H1 (cell line): ENCODE data around the gene SOBP. TPM values are rescaled to one million over a fixed set of nuclear protein-coding genes. Genes with fewer than 3 reads are reported as not detected.

Source experiments
- CTCF ChIA-PET: fragments of 300-600 bp; sonication (Branson Sonifier 250); formaldehyde crosslinking; loops from one replicate; lab custom pipeline; 2021; ENCODE audit not compliant: partially characterized antibody; lab: Charles Lee
- POLR2A ChIA-PET: fragments of 300-600 bp; sonication (Branson Sonifier 250); formaldehyde crosslinking; loops from one replicate; lab custom pipeline; 2021; ENCODE audit warnings: inconsistent platforms; ENCODE audit not compliant: partially characterized antibody; lab: Charles Lee
- DNase-seq, 2 experiments: peaks; one replicate each; pipeline versions ENCODE4 v3.0.0 to v3.0.0-alpha.2; 2010 to 2022; ENCODE audit warnings: low spot score in 2 of 2, low read depth in 1 of 2, mixed read lengths in 1 of 2
- FAIRE-seq: peaks from 2 replicates; lab custom pipeline; 2011; peaks lifted over from hg19 to GRCh38; lab: Jason Lieb, UNC
- H2AFZ ChIP-seq: 2 replicates; pipeline ENCODE4 v1.8.1; 2012; ENCODE audit warnings: low read length, inconsistent platforms
- H2AK5ac ChIP-seq: 2 replicates; pipeline ENCODE4 v1.6.1; 2013; ENCODE audit warnings: low read depth, low read length
- H2BK120ac ChIP-seq: replicated peaks from 2 replicates; pipeline ENCODE3; 2013; ENCODE audit warnings: low read depth, low read length, inconsistent platforms
- H2BK12ac ChIP-seq: 2 replicates; pipeline ENCODE4 v1.6.1; 2013; ENCODE audit warnings: low read depth, low read length
- H2BK15ac ChIP-seq: 2 replicates; pipeline ENCODE4 v1.6.1; 2013; ENCODE audit warnings: low read length
- H2BK20ac ChIP-seq: 2 replicates; pipeline ENCODE4 v1.6.1; 2013; ENCODE audit warnings: low read length
- H2BK5ac ChIP-seq: 2 replicates; pipeline ENCODE4 v1.6.1; 2013; ENCODE audit warnings: low read depth, low read length
- H3K14ac ChIP-seq: 2 replicates; pipeline ENCODE4 v1.6.1; 2013; ENCODE audit warnings: inconsistent platforms; ENCODE audit not compliant: insufficient read length
- H3K18ac ChIP-seq: 2 replicates; pipeline ENCODE4 v1.6.1; 2013; ENCODE audit warnings: low read length; ENCODE audit errors: extremely low read depth
- H3K23ac ChIP-seq: 2 replicates; pipeline ENCODE4 v1.6.1; 2013; ENCODE audit warnings: inconsistent platforms; ENCODE audit not compliant: insufficient read length
- H3K23me2 ChIP-seq: 2 replicates; pipeline ENCODE4 v1.6.1; 2013; ENCODE audit warnings: low read depth, low read length
- H3K27ac ChIP-seq: 2 replicates; pipeline ENCODE4 v1.6.1; 2011; ENCODE audit warnings: low read depth, low read length, inconsistent platforms
- H3K27me3 ChIP-seq, 4 experiments: replicated peaks in 1 of 4; 1 replicate in 1 of 4; 2 replicates in 3 of 4; pipeline versions ENCODE4 v1.6.1 to v1.8.1; 2011 to 2013; ENCODE audit warnings: low read length in 3 of 4, mild to moderate bottlenecking in 3 of 4, inconsistent platforms in 2 of 4, mixed read lengths in 2 of 4, moderate library complexity in 1 of 4; ENCODE audit not compliant: control insufficient read depth in 3 of 4, insufficient read depth in 3 of 4; ENCODE audit errors: extremely low read depth in 1 of 4
- H3K36me3 ChIP-seq, 4 experiments: 2 replicates each; pipeline versions ENCODE4 v1.6.1 to v1.8.1; 2011 to 2013; ENCODE audit warnings: mild to moderate bottlenecking in 4 of 4, low read length in 3 of 4, moderate library complexity in 2 of 4, control low read depth in 1 of 4, inconsistent platforms in 1 of 4; ENCODE audit not compliant: insufficient read depth in 4 of 4, control insufficient read depth in 2 of 4
- H3K4ac ChIP-seq: replicated peaks from 2 replicates; pipeline ENCODE3; 2013; ENCODE audit warnings: low read length, low read depth, mixed read lengths, inconsistent platforms; ENCODE audit not compliant: insufficient read length
- H3K4me1 ChIP-seq, 4 experiments: replicated peaks in 1 of 4; 1 replicate in 1 of 4; 2 replicates in 3 of 4; pipeline versions ENCODE4 v1.6.1 to v1.8.1; 2011 to 2013; ENCODE audit warnings: low read length in 3 of 4, inconsistent platforms in 2 of 4, mixed read lengths in 1 of 4; ENCODE audit not compliant: insufficient read depth in 4 of 4, control insufficient read depth in 3 of 4
- H3K4me2 ChIP-seq, 2 experiments: 2 replicates each; pipeline versions ENCODE4 v1.6.1 to v1.8.1; 2011 to 2013; ENCODE audit warnings: low read depth in 2 of 2, low read length in 2 of 2, control low read depth in 1 of 2, inconsistent platforms in 1 of 2, mild to moderate bottlenecking in 1 of 2; ENCODE audit not compliant: insufficient read depth in 1 of 2
- H3K4me3 ChIP-seq, 4 experiments: fragments of 200-600, 300-600 bp in 1 of 4; sonication (generic), shearing (Covaris generic), sonication (Bioruptor Twin) in 1 of 4; 2 replicates each; pipeline versions ENCODE4 v1.5.1 to v1.8.1; 2011 to 2016; ENCODE audit warnings: low read length in 4 of 4, low read depth in 3 of 4, control low read depth in 2 of 4, inconsistent platforms in 2 of 4, mild to moderate bottlenecking in 2 of 4, mixed read lengths in 1 of 4, moderate library complexity in 1 of 4; ENCODE audit not compliant: insufficient read depth in 2 of 4; ENCODE audit errors: extremely low read depth in 1 of 4
- H3K56ac ChIP-seq: replicated peaks from 2 replicates; pipeline ENCODE3; 2013; ENCODE audit warnings: low read depth, mild to moderate bottlenecking, mixed read lengths, low read length, inconsistent platforms; ENCODE audit not compliant: insufficient read length
- H3K79me1 ChIP-seq: 2 replicates; pipeline ENCODE4 v1.6.1; 2013; ENCODE audit warnings: low read depth, low read length, control low read depth
- H3K79me2 ChIP-seq, 2 experiments: 2 replicates each; pipeline versions ENCODE4 v1.6.1 to v1.8.1; 2012 to 2013; ENCODE audit warnings: low read length in 2 of 2, mild to moderate bottlenecking in 2 of 2, inconsistent platforms in 1 of 2; ENCODE audit not compliant: insufficient read depth in 2 of 2, control insufficient read depth in 1 of 2
- H3K9ac ChIP-seq, 4 experiments: replicated peaks in 1 of 4; 1 replicate in 1 of 4; 2 replicates in 3 of 4; pipeline versions ENCODE4 v1.6.1 to v1.8.1; 2011 to 2013; ENCODE audit warnings: low read depth in 3 of 4, low read length in 3 of 4, control low read depth in 2 of 4, mild to moderate bottlenecking in 2 of 4, moderate library complexity in 2 of 4, inconsistent platforms in 1 of 4; ENCODE audit errors: extremely low read depth in 1 of 4
- H3K9me3 ChIP-seq, 2 experiments: 2 replicates each; pipeline versions ENCODE4 v1.6.1 to v1.8.1; 2012 to 2013; ENCODE audit warnings: mild to moderate bottlenecking in 2 of 2, moderate library complexity in 2 of 2, control low read depth in 1 of 2, inconsistent platforms in 1 of 2, low read depth in 1 of 2, low read length in 1 of 2, mixed read lengths in 1 of 2; ENCODE audit not compliant: insufficient read depth in 2 of 2
- H4K20me1 ChIP-seq, 2 experiments: replicated peaks in 1 of 2; 2 replicates each; pipeline versions ENCODE3 to v1.8.1; 2011 to 2013; ENCODE audit warnings: inconsistent platforms in 2 of 2, low read length in 2 of 2, mild to moderate bottlenecking in 1 of 2; ENCODE audit not compliant: insufficient read depth in 2 of 2, control insufficient read depth in 1 of 2
- H4K5ac ChIP-seq: 2 replicates; pipeline ENCODE4 v1.6.1; 2013; ENCODE audit warnings: low read length, low read depth, mixed read lengths, inconsistent platforms; ENCODE audit not compliant: insufficient read length
- H4K8ac ChIP-seq: 2 replicates; pipeline ENCODE4 v1.8.0; 2013; ENCODE audit warnings: mild to moderate bottlenecking, moderate library complexity, low read length, inconsistent platforms; ENCODE audit not compliant: insufficient read depth; ENCODE audit errors: extremely low read depth
- H4K91ac ChIP-seq: replicated peaks from 2 replicates; pipeline ENCODE3; 2013; ENCODE audit warnings: low read length, mixed read lengths, inconsistent platforms; ENCODE audit not compliant: insufficient read length
- BRCA1 ChIP-seq: IDR thresholded peaks from 2 replicates; pipeline ENCODE4 v1.6.1; 2012; ENCODE audit warnings: low read depth, low read length, improper control_type of control experiment
- E2F6 ChIP-seq: IDR thresholded peaks from 2 replicates; pipeline ENCODE4 v1.6.1; 2012; ENCODE audit warnings: inconsistent platforms
- HDAC2 ChIP-seq, 2 experiments: fragments of 300-600 bp in 1 of 2; sonication (generic) in 1 of 2; IDR thresholded peaks; 2 replicates each; pipeline ENCODE4 v1.6.1; 2011 to 2012; ENCODE audit warnings: low read depth in 2 of 2, low read length in 2 of 2, mild to moderate bottlenecking in 2 of 2, moderate library complexity in 2 of 2, borderline replicate concordance in 1 of 2, inconsistent platforms in 1 of 2
- NRF1 ChIP-seq: IDR thresholded peaks from 2 replicates; pipeline ENCODE4 v1.6.1; 2011; ENCODE audit warnings: mild to moderate bottlenecking, low read depth, low read length, improper control_type of control experiment
- PHF8 ChIP-seq: fragments of 200-600 bp; sonication (generic); conservative IDR thresholded peaks from 2 replicates; pipeline ENCODE4 v1.7.1; 2012; ENCODE audit warnings: low read depth, mild to moderate bottlenecking, inconsistent platforms, low read length, moderate library complexity
- SIX5 ChIP-seq: IDR thresholded peaks from 2 replicates; pipeline ENCODE4 v1.6.1; 2011; ENCODE audit warnings: mild to moderate bottlenecking, low read depth, low read length
- SP4 ChIP-seq: IDR thresholded peaks from 2 replicates; pipeline ENCODE4 v1.6.1; 2012; ENCODE audit warnings: low read length, inconsistent platforms
- WGBS, 2 experiments: shearing (Covaris generic) in 1 of 2; methylation state at CpG; one replicate each; pipeline versions ENCODE4 v1.1.6 to v1.1.7; 2013 to 2015; ENCODE audit warnings: low lambda C conversion rate in 2 of 2, mixed read lengths in 2 of 2, inconsistent platforms in 1 of 2, low coverage in 1 of 2, missing lambda C conversion rate in 1 of 2; ENCODE audit not compliant: insufficient replicate concordance in 2 of 2, insufficient coverage in 1 of 2, insufficient read length in 1 of 2; ENCODE audit errors: extremely low coverage in 1 of 2, missing lambda C conversion rate in 1 of 2; 5-methylcytosine and 5-hydroxymethylcytosine counted together
- polyA plus RNA-seq, 7 experiments: library from polyadenylated mRNA; depleted of rRNA in 3 of 7; stranded (reverse) in 5 of 7; unstranded in 2 of 7; fragments of >200 nt in 5 of 7; fragments of 200-250 nt in 2 of 7; gene quantifications; 1 replicate in 5 of 7; 2 replicates in 1 of 7; 4 replicates in 1 of 7; pipeline versions ENCODE4 v1.2.1 to v1.2.3, GENCODE V29; 2011 to 2013; ENCODE audit warnings: missing spikeins in 2 of 7, mixed read lengths in 2 of 7
- total RNA-seq: library from RNA; stranded (reverse); fragmentation: NEBNext Ultra II Directional; extraction: Animal tissue kit (Norgen Biotek cat#: 25700); gene quantifications from 2 replicates; pipeline ENCODE4 v1.2.1, GENCODE V29; 2021

The SOBP gene
- total and polyA plus RNA-seq, 2 of the 8 experiments (the other 6 are each of a cell fraction or from before 2014, with no cell fraction given) = 0.45 to 6.2 TPM

- Histone ChIP-seq H3K27ac (no peak overlapping the region), H3K18ac (no peak overlapping the region), H3K23ac (no peak overlapping the region), H4K8ac (no peak overlapping the region), H2BK15ac (no peak overlapping the region), H2BK12ac (no peak overlapping the region), H2AK5ac (no peak overlapping the region), H4K5ac (no peak overlapping the region), H2BK120ac (no peak overlapping the region), H2BK5ac (no peak overlapping the region), H3K27me3 (peaks cover 1 to 20% (median 9%) of the 10 kb centered on the region in 4 experiments; a peak in 6 of 7 replicates), H2AFZ (no peak overlapping the region), H4K20me1 (no peaks in the 10 kb centered on the region), H3K56ac (no peak overlapping the region), H3K4ac (no peak overlapping the region), H3K36me3 (no peaks in the 10 kb centered on the region; a peak in 1 of 8 replicates), H3K23me2 (no peaks in the 10 kb centered on the region), H3K9ac (no peak overlapping the region), H3K79me1 (no peaks in the 10 kb centered on the region), H3K4me3 (no peak overlapping the region), H4K91ac (no peak overlapping the region), H3K14ac (no peak overlapping the region), H3K4me2 (no peak overlapping the region), H3K9me3 (no peaks in the 10 kb centered on the region), H3K4me1 (peaks cover 0 to 9% (median 2%) of the 10 kb centered on the region in 4 experiments; a peak in 3 of 7 replicates), H2BK20ac (no peak overlapping the region), H3K79me2 (no peaks in the 10 kb centered on the region)
- no peak for DNase-seq
- TF ChIP-seq SIX5 (no peak), E2F6 (no peak), PHF8 (no peak), NRF1 (no peak), BRCA1 (no peak), HDAC2 (IDR thresholded peaks at IDR 0.05; ENCODE audit: borderline replicate concordance in 1 of 2, low read depth in 2 of 2, low read length in 2 of 2) (no peak), SP4 (no peak)
- ChIA-PET CTCF (interaction anchor here (0.6 to 2.1 kb wide), 4 partner anchors 17 to 198 kb away, joined by 3 to 5 read pairs (median 4); partner anchors contain the start of gene PDSS2), POLR2A (no interaction called here)
- FAIRE-seq = peak; percentile 55
- WGBS, 2 experiments = 93% methylated on average over 2 of the region's 2 CpGs; no CpG with 5 or more reads in 1 of the 2 experiments
These were observed 142.6 kb downstream of the SOBP start for GRCh38 chr6:107632381-107633136.
